Upper lobe of left lung (tissue), 4 donors: Measurements from ENCODE around the gene GBE1.

Experiments
- EP300 ChIP-seq, 4 donors: sonication (generic); formaldehyde crosslinking; IDR thresholded peaks; one replicate each; pipeline ENCODE4 v1.5.1; 2017; ENCODE audit warnings: antibody characterized with exemption in 4 of 4, control low read depth in 2 of 4
- POLR2A ChIP-seq, 4 donors: fragments of 450-650 bp; IDR thresholded peaks; one replicate each; pipeline ENCODE4 v1.5.1; 2016 to 2017; ENCODE audit warnings: antibody characterized with exemption in 4 of 4, mild to moderate bottlenecking in 2 of 4

DNA sequence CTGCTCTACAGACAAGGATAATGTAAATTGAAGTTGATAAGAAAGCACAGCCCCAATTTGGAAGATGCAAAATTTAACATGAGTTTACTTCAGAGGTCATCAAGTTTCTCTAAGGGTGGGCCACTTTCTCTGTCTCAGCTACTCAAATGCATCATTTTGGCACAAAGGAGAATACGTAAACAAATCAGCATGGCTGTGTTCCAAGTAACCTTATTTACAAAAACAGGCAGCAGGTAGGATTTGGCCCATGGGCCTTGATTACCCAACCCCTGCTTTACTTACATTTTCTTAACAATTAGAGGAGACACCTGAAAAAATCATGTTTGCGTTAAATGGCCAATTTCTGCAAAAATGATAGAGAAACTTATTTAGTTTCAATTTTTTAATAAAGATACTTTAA lies 181.7 kb downstream of the GBE1 start:
- TF ChIP-seq POLR2A (IDR thresholded peaks at IDR 0.05) (no peak), EP300 (IDR thresholded peaks at IDR 0.05) (no peak)
